PC-9 (cell line): ENCODE results near the gene HEBP2. TPM values are rescaled to one million over a fixed set of nuclear protein-coding genes. Genes with fewer than 3 reads are reported as not detected.

Experiments
- BruUV-seq: library from RNA; stranded (reverse); fragments of 400-500 nt; replicated peaks from 2 replicates; lab custom pipeline; 2021; lab: Mats Ljungman, UMichigan
- CTCF ChIA-PET: fragments of 300-600 bp; sonication (Branson Sonifier 250); formaldehyde crosslinking; loops from one replicate; lab custom pipeline; 2022; ENCODE audit warnings: antibody characterized with exemption; lab: Charles Lee
- POLR2A ChIA-PET: fragments of 300-600 bp; sonication (Branson Sonifier 250); formaldehyde crosslinking; loops from one replicate; lab custom pipeline; 2022; ENCODE audit warnings: antibody characterized with exemption; ENCODE audit not compliant: unreplicated experiment; lab: Charles Lee
- DNase-seq, 2 experiments: peaks; one replicate each; pipeline versions ENCODE4 v3.0.0 to v3.0.0-alpha.2; 2015 to 2022; ENCODE audit warnings: mixed read lengths in 1 of 2
- H2AFZ ChIP-seq: fragments of 200-600 bp; sonication (generic); 2 replicates; pipeline ENCODE4 v1.8.1; 2017; ENCODE audit warnings: antibody characterized with exemption
- H3F3A ChIP-seq: fragments of 200-600 bp; sonication (generic); 2 replicates; pipeline ENCODE4 v1.8.1; 2017; ENCODE audit warnings: antibody characterized with exemption, mild to moderate bottlenecking, low read depth; ENCODE audit not compliant: insufficient read depth
- H3K27ac ChIP-seq: fragments of 200-600 bp; sonication (generic); 2 replicates; pipeline ENCODE4 v1.6.1; 2016; ENCODE audit warnings: mixed run types
- H3K27me3 ChIP-seq: fragments of 200-600 bp; sonication (generic); 2 replicates; pipeline ENCODE4 v1.6.1; 2016; ENCODE audit warnings: low read depth, mixed run types; ENCODE audit not compliant: insufficient read depth
- H3K36me3 ChIP-seq: fragments of 200-600 bp; sonication (generic); 2 replicates; pipeline ENCODE4 v1.6.1; 2016; ENCODE audit warnings: low read depth, mixed run types
- H3K4me1 ChIP-seq: fragments of 200-600 bp; sonication (generic); replicated peaks from 2 replicates; pipeline ENCODE4 v1.6.1; 2016; ENCODE audit warnings: mixed run types; ENCODE audit not compliant: insufficient read depth
- H3K4me2 ChIP-seq: fragments of 200-600 bp; sonication (generic); 2 replicates; pipeline ENCODE4 v1.6.1; 2017; ENCODE audit warnings: mixed run types
- H3K4me3 ChIP-seq: fragments of 200-600 bp; sonication (generic); 2 replicates; pipeline ENCODE4 v1.6.1; 2016; ENCODE audit warnings: mixed run types
- H3K79me2 ChIP-seq: fragments of 200-600 bp; sonication (generic); 2 replicates; pipeline ENCODE4 v1.6.1; 2017; ENCODE audit warnings: low read depth, mixed run types
- H3K9me2 ChIP-seq: fragments of 200-600 bp; sonication (generic); 2 replicates; pipeline ENCODE4 v1.8.1; 2017; ENCODE audit warnings: mild to moderate bottlenecking; ENCODE audit not compliant: insufficient read depth
- H3K9me3 ChIP-seq: fragments of 200-600 bp; sonication (generic); 2 replicates; pipeline ENCODE4 v1.8.1; 2016; ENCODE audit warnings: low read depth; ENCODE audit not compliant: insufficient read depth
- H4K20me1 ChIP-seq: fragments of 200-600 bp; sonication (generic); 2 replicates; pipeline ENCODE4 v1.8.1; 2017; ENCODE audit not compliant: insufficient read depth
- EZH2 ChIP-seq: fragments of 200-600 bp; sonication (generic); IDR thresholded peaks from 2 replicates; pipeline ENCODE4 v1.8.0; 2017; ENCODE audit warnings: antibody characterized with exemption, low read depth
- intact Hi-C: fragments of 100-400 bp; cut with micrococcal nuclease; formaldehyde crosslinking; loops from one replicate; pipeline ENCODE4 v1.10.0; 2022; ENCODE audit not compliant: unreplicated experiment
- total RNA-seq: library from RNA; stranded (reverse); gene quantifications from 2 replicates; pipeline ENCODE4 v1.2.3, GENCODE V29; 2021
- TF ChIP-seq, protein P1 (sequence below): fragments of 200-600 bp; sonication (generic); conservative IDR thresholded peaks from 2 replicates; pipeline ENCODE4 v1.6.1; 2017; ENCODE audit warnings: mixed run types, antibody characterized with exemption, mild to moderate bottlenecking, moderate library complexity

HEBP2 gene
- total RNA-seq, 1 experiment from 2014 or later = 41.0 TPM

DNA sequence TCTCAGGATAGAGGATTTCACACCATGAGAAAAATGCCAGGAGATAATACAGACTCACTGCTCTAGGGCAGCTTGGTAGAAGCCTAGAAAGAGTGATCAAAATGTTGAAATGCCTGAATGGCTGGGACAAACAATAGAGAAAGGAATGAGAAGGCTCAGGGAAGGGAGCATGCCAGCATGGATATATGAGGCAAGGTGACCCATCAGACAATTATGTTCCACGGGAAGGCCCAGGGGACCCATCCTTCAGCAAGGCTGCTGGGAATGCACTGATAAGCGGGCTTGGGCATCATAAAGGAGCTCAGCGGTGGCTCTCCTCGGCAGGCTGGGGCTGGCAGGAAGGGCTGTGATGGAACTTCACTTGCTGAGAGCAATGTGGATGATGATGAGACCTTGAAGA lies 12.2 kb downstream of the HEBP2 start:
- peaks cover 12% of the 10 kb centered on the region for H3K4me1 ChIP-seq
- ChIA-PET POLR2A (no interaction called here), CTCF (interaction anchor here (0.6 kb wide), 1 partner anchor 49 kb away, joined by 3 read pairs; no protein-coding TSS in a partner anchor)
- H2AFZ ChIP-seq = no peak overlapping the region
- no peak overlapping the region for H3K4me3 ChIP-seq
- no peak overlapping the region for H3K27ac ChIP-seq
- H3K9me3 ChIP-seq = no peaks in the 10 kb centered on the region; the same call in 1 of the 2 replicates
- H3K27me3 ChIP-seq = no peaks in the 10 kb centered on the region
- H3K36me3 ChIP-seq = peaks cover 28% of the 10 kb centered on the region
- intact Hi-C loops = no loop called here
- no peak overlapping the region for H3K4me2 ChIP-seq
- no peaks in the 10 kb centered on the region for H3K9me2 ChIP-seq
- peaks cover 10% of the 10 kb centered on the region for H3F3A ChIP-seq
- BruUV-seq = no TSS peak
- DNase-seq = no peak
- no peak for TF ChIP-seq EZH2
- TF ChIP-seq, protein P1, sequence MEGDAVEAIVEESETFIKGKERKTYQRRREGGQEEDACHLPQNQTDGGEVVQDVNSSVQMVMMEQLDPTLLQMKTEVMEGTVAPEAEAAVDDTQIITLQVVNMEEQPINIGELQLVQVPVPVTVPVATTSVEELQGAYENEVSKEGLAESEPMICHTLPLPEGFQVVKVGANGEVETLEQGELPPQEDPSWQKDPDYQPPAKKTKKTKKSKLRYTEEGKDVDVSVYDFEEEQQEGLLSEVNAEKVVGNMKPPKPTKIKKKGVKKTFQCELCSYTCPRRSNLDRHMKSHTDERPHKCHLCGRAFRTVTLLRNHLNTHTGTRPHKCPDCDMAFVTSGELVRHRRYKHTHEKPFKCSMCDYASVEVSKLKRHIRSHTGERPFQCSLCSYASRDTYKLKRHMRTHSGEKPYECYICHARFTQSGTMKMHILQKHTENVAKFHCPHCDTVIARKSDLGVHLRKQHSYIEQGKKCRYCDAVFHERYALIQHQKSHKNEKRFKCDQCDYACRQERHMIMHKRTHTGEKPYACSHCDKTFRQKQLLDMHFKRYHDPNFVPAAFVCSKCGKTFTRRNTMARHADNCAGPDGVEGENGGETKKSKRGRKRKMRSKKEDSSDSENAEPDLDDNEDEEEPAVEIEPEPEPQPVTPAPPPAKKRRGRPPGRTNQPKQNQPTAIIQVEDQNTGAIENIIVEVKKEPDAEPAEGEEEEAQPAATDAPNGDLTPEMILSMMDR = no peak
- no peaks in the 10 kb centered on the region for H3K79me2 ChIP-seq
- no peaks in the 10 kb centered on the region for H4K20me1 ChIP-seq

DNA sequence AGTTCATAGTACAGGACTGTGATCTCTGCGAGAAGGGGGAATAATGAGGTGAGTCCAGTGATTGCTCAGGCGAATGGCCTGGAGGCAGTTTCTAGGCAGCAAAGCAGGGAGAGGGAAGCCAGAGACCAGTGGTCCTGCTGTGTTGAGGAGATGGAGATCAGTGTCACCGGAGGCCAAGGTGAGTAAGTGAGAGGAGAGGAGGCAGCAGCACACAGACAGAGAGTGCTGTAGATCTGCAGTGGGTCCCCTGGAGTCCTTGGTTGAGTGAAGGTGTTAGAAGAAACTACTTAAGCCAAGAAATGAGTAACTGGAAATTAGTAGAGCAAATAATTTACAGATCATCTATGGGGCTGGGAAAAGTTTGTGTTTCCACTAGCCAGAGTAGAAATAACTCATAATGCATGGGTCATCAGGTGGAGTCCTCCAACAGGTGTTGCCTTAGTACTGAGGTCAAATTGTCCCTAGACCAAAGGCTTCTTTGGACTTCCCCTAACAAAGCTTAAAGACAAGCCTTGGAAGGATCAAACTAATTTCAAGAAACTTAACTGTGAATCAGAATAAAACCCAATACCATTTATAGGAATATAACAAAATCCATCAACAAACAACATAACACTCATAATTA lies 13.6 kb downstream of the HEBP2 start:
- Histone ChIP-seq H4K20me1 (no peaks in the 10 kb centered on the region), H3K79me2 (no peaks in the 10 kb centered on the region), H3K9me3 (no peaks in the 10 kb centered on the region; the same call in 1 of the 2 replicates), H3K4me3 (no peak overlapping the region), H3K27me3 (no peaks in the 10 kb centered on the region), H3K36me3 (peaks cover 18% of the 10 kb centered on the region), H2AFZ (no peak overlapping the region), H3K4me2 (no peak overlapping the region), H3F3A (no peaks in the 10 kb centered on the region), H3K4me1 (peaks cover under 1% of the 10 kb centered on the region; the same call in 1 of the 2 replicates), H3K27ac (no peak overlapping the region), H3K9me2 (no peaks in the 10 kb centered on the region)
- no peak for DNase-seq
- intact Hi-C loops = no loop called here
- CTCF ChIA-PET = no interaction called here
- POLR2A ChIA-PET = no interaction called here
- no peak for TF ChIP-seq EZH2
- TF ChIP-seq, protein P1 = no peak
- BruUV-seq = no TSS peak

GRCh38 chr6:138418118-138418742 lies 14.2 kb downstream of the HEBP2 start:
- no peak for TF ChIP-seq EZH2
- TF ChIP-seq, protein P1 = no peak
- DNase-seq = no peak
- Histone ChIP-seq H3K79me2 (no peaks in the 10 kb centered on the region), H3F3A (peaks cover 5% of the 10 kb centered on the region), H3K4me3 (no peak overlapping the region), H3K27ac (no peak overlapping the region), H3K27me3 (no peaks in the 10 kb centered on the region), H4K20me1 (no peaks in the 10 kb centered on the region), H3K9me2 (no peaks in the 10 kb centered on the region), H3K4me1 (peaks cover 7% of the 10 kb centered on the region; the same call in 1 of the 2 replicates), H3K9me3 (no peaks in the 10 kb centered on the region; the same call in 1 of the 2 replicates), H2AFZ (no peak overlapping the region), H3K4me2 (no peak overlapping the region), H3K36me3 (peaks cover 12% of the 10 kb centered on the region)
- CTCF ChIA-PET = no interaction called here
- POLR2A ChIA-PET = no interaction called here
- no TSS peak for BruUV-seq
- intact Hi-C loops = no loop called here
